Epithelial cell of esophagus (primary cell): ENCODE measurements around the gene PCBD2.
"Not testable (repeated sequence)": the region's sequence is repeated elsewhere in the genome, so short reads cannot be mapped to it uniquely, and the experiment has no call there.

Experiments used
- DNase-seq: peaks from one replicate; pipeline ENCODE4 v3.0.0; 2010; ENCODE audit warnings: low read depth
- H3K4me3 ChIP-seq: 2 replicates; pipeline ENCODE4 v1.5.1; 2011; ENCODE audit warnings: mild to moderate bottlenecking, low read length, control low read depth
- CTCF ChIP-seq: IDR thresholded peaks from 2 replicates; pipeline ENCODE4 v1.5.1; 2011; ENCODE audit warnings: low read depth, mild to moderate bottlenecking, low read length, control low read depth, inconsistent platforms; ENCODE audit not compliant: insufficient read depth; ENCODE audit errors: missing control alignments

The PCBD2 gene

GRCh38 chr5:134904610-134905245 is at the start of gene PCBD2:
Gene PCBD2, plus strand, starts transcription at chr5:134905131. Its CDS starts 9 bp downstream, at chr5:134905140.
- DNase-seq = peak; percentile 88
- peak within 1 kb of the TSS; percentile 66 for H3K4me3 ChIP-seq
- TF ChIP-seq CTCF = peak; percentile 65

DNA sequence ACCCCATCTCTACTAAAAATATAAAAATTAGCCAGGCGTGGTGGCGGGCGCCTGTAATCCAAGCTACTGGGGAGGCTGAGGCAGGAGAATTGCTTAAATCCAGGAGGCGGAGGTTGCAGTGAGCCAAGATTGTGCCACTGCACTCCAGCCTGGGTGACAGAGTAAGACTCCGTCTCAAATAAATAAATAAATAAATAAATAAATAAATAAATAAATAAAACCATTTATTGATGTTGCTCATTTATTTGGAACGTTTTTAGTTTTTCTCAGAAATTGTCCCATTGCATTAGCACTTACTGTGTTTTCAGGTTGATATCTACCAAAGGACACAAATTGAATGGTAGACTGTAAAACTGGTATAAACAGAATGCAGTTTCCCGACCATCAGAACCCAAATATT is 48.5 kb upstream of the PCBD2 start:
- not testable (repeated sequence) for DNase-seq, H3K4me3 ChIP-seq

- no peak overlapping the region for H3K4me3 ChIP-seq
- TF ChIP-seq CTCF = no peak
- DNase-seq = no peak
Measured at GRCh38 chr5:134857401-134857800, 47.5 kb upstream of the PCBD2 start.

DNA sequence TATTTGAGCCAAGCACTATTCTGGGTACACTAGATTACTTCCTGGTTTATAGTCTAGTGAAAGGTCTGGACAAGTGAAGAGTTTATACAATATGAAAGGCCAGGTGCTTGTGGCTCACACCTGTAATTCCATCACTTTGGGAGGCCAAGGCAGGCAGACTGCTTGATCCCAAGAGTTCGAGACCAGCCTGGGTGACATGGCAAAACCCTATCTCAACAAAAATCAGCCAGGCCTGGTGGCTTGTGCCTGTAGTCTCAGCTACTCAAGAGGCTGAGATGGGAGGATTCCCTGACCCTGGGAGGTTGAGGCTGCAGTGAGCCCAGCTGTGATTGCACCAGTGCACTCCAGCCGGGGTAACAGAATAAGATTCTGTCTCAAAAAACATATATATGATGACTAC is 40.2 kb upstream of the PCBD2 start:
- no peak overlapping the region for H3K4me3 ChIP-seq
- no peak for TF ChIP-seq CTCF
- DNase-seq = no peak

DNA sequence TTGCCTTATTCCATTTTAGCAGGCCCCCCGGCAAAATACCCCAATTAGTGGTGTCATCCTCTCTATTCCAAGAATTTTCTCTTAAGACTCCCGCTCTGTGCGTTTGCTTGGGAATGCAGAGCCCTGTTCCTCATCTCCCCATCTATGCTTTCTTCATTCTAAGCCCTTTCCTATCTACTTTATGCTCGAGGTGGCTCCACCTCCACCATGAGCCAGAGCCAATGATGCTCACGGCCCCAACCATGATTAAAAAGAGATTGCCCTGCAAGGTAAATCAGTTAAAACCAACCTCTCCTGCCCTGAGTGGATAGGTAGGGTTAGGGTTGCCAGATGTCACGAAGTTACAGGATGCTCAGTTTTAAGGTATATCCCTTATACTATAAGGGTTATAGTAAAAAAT is 31.4 kb upstream of the PCBD2 start:
- no peak for DNase-seq
- H3K4me3 ChIP-seq = peak overlapping the region; percentile 72
- TF ChIP-seq CTCF = no peak

GRCh38 chr5:134873987-134874830 is 30.7 kb upstream of the PCBD2 start, which contains the start of gene TXNDC15:
Gene TXNDC15, plus strand, starts transcription at chr5:134874371. Its CDS starts 57 bp downstream, at chr5:134874428.
- peak; percentile 87 for DNase-seq
- peak within 1 kb of the TSS; percentile 72 for H3K4me3 ChIP-seq
- no peak for TF ChIP-seq CTCF

DNA sequence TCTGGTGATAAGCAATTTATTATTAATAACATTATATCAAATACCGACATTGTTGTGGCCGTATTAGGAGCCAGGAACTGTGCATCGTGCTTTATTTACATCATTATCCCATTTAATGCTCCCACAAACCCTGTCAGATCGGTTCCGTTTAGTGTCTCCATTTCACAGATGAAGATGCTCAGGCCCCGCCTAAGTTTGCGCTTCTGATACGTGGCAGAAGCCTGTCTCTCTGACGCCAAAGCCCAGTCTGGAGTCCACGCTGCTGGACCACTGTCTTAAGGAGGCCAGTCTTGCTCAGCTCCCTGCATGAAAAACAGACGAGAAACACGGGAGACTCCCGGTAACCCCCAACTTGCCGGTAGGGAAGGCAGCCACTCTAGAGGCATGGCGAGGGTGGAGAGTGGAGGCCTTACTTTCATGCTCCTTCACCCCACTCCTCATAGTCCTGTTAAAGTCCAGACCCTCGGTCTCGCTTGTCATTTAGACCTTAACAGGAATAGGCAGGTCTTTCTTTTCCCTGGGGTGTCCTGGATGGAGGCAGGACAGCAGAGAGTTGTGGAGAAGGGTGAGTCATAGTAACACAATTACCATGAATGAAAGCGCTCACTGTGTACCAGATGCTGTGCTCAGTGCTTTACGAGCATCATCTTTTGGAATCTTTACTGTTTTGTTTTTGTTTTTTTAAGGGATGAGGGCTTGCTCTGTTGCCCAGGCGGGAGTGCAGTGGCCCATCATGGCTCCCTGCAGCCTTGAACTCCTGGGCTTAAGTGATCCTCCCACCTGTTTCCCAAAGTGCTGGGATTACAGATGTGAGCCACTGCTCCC is 29.9 kb upstream of the PCBD2 start:
- no peak for TF ChIP-seq CTCF
- peak; percentile 65 for DNase-seq
- peak overlapping the region; percentile 72 for H3K4me3 ChIP-seq
